Stimulated activated naive CD4-positive, alpha-beta T cell treated with Interleukin-2 at 50 U/mL for 16 hours (primary cell): ENCODE results near the gene PARD6G.
"Not testable (repeated sequence)": the region's sequence is repeated elsewhere in the genome, so short reads cannot be mapped to it uniquely, and the experiment has no call there.

Experiments
- DNase-seq: peaks from one replicate; lab custom pipeline; 2025; lab: John Stamatoyannopoulos, UW

Gene PARD6G

GRCh38 chr18:80241919-80242777, 5.2 kb downstream of the PARD6G start:
- no peak for DNase-seq

- DNase-seq = no peak
Measured at GRCh38 chr18:80239830-80240229, 7.5 kb downstream of the PARD6G start.

- DNase-seq = no peak
Measured at GRCh38 chr18:80238651-80239260, 8.6 kb downstream of the PARD6G start.

GRCh38 chr18:80237519-80237918, 9.8 kb downstream of the PARD6G start:
- DNase-seq = not testable (repeated sequence)

GRCh38 chr18:80234398-80234797, 12.9 kb downstream of the PARD6G start:
- no peak for DNase-seq

GRCh38 chr18:80233899-80234298, 13.4 kb downstream of the PARD6G start:
- no peak for DNase-seq

- no peak for DNase-seq
Measured at GRCh38 chr18:80233201-80233835, 14.0 kb downstream of the PARD6G start.

GRCh38 chr18:80232710-80233109, 14.6 kb downstream of the PARD6G start:
- no peak for DNase-seq

GRCh38 chr18:80232030-80232429, 15.3 kb downstream of the PARD6G start:
- no peak for DNase-seq

- no peak for DNase-seq
Measured at GRCh38 chr18:80231616-80232015, 15.7 kb downstream of the PARD6G start.

- DNase-seq = no peak
Measured at GRCh38 chr18:80231151-80231550, 16.2 kb downstream of the PARD6G start.

GRCh38 chr18:80229766-80230745, 17.3 kb downstream of the PARD6G start:
- no peak for DNase-seq

- DNase-seq = no peak
Measured at GRCh38 chr18:80229363-80229762, 18.0 kb downstream of the PARD6G start.

- no peak for DNase-seq
Measured at GRCh38 chr18:80228051-80228848, 19.1 kb downstream of the PARD6G start.

GRCh38 chr18:80227472-80227871, 19.8 kb downstream of the PARD6G start:
- DNase-seq = no peak

GRCh38 chr18:80225685-80226084, 21.6 kb downstream of the PARD6G start:
- no peak for DNase-seq

- no peak for DNase-seq
Measured at GRCh38 chr18:80223581-80224148, 23.6 kb downstream of the PARD6G start.

- DNase-seq = not testable (repeated sequence)
Measured at GRCh38 chr18:80219488-80219887, 27.8 kb downstream of the PARD6G start.

GRCh38 chr18:80218341-80219227, 28.7 kb downstream of the PARD6G start:
- DNase-seq = no peak

- DNase-seq = no peak
Measured at GRCh38 chr18:80213182-80213581, 34.1 kb downstream of the PARD6G start.
